Astrocyte of the spinal cord (primary cell): ENCODE measurements around the gene NPDC1.
"Not testable (repeated sequence)": the region's sequence is repeated elsewhere in the genome, so short reads cannot be mapped to it uniquely, and the experiment has no call there.

ENCODE experiments used
- DNase-seq: peaks from one replicate; pipeline ENCODE4 v3.0.0; 2011; ENCODE audit warnings: low read depth, low spot score
- H3K4me3 ChIP-seq: 2 replicates; pipeline ENCODE4 v1.5.1; 2011; ENCODE audit warnings: low read depth, mild to moderate bottlenecking, low read length, moderate library complexity
- in situ Hi-C: cut with HindIII; loops from 2 replicates; pipeline ENCODE4 v1.10.0; 2017; ENCODE audit warnings: low sequenced_read_pairs
- TF ChIP-seq, protein P1 (sequence below): IDR thresholded peaks from 2 replicates; pipeline ENCODE4 v1.5.1; 2012; ENCODE audit warnings: low read depth, mild to moderate bottlenecking, low read length, inconsistent platforms

NPDC1 gene

DNA sequence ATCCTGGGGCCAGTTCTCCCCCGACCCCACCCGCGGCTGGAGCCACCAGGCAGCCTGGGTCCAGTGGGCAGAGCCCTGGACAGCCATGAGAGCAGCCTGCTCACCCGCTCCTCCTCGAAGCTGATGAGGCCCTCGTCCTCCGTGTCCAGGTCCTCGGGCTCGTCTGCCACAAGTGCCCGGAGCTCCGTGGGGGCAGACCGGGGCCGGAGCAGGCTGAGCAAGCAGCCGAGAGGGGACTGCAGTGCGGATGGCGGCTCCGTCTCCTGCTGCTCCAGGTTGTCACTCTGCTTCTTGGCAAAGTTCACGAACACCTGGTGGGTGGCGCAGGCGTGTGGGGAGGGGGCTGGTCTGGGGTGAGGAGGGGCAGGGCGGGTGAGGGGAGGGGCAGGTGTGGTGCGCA lies 37.7 kb downstream of the NPDC1 start:
- TF ChIP-seq, protein P1, sequence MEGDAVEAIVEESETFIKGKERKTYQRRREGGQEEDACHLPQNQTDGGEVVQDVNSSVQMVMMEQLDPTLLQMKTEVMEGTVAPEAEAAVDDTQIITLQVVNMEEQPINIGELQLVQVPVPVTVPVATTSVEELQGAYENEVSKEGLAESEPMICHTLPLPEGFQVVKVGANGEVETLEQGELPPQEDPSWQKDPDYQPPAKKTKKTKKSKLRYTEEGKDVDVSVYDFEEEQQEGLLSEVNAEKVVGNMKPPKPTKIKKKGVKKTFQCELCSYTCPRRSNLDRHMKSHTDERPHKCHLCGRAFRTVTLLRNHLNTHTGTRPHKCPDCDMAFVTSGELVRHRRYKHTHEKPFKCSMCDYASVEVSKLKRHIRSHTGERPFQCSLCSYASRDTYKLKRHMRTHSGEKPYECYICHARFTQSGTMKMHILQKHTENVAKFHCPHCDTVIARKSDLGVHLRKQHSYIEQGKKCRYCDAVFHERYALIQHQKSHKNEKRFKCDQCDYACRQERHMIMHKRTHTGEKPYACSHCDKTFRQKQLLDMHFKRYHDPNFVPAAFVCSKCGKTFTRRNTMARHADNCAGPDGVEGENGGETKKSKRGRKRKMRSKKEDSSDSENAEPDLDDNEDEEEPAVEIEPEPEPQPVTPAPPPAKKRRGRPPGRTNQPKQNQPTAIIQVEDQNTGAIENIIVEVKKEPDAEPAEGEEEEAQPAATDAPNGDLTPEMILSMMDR, result no peak
- H3K4me3 ChIP-seq, result no peak overlapping the region
- DNase-seq, result no peak
- in situ Hi-C loops, result no loop called here

DNA sequence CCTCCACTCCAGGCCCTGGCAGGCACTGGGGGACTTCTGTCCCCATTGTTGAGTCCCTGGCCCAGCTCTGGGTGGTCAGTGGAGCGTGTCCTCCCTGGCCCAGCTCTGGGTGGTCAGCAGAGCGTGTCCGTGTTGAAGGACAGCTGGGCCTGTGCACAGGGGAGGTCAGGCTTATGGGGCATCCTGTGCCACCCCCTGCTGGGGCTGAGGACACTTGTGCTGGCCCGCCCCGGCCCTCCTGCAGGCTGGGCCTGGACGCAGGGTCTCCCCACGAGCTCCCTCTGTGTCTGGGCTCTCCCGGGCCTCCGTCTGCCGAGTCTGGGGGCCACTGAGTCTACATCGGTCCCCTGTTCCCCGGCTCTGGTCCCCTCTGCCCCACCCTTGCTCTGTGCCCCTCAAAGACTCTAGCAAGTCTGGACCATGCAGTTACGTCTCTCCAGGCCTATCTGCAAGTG lies 38.1 kb downstream of the NPDC1 start:
- H3K4me3 ChIP-seq, result no peak overlapping the region
- no peak for DNase-seq
- in situ Hi-C loops, result no loop called here
- TF ChIP-seq, protein P1, result no peak

DNA sequence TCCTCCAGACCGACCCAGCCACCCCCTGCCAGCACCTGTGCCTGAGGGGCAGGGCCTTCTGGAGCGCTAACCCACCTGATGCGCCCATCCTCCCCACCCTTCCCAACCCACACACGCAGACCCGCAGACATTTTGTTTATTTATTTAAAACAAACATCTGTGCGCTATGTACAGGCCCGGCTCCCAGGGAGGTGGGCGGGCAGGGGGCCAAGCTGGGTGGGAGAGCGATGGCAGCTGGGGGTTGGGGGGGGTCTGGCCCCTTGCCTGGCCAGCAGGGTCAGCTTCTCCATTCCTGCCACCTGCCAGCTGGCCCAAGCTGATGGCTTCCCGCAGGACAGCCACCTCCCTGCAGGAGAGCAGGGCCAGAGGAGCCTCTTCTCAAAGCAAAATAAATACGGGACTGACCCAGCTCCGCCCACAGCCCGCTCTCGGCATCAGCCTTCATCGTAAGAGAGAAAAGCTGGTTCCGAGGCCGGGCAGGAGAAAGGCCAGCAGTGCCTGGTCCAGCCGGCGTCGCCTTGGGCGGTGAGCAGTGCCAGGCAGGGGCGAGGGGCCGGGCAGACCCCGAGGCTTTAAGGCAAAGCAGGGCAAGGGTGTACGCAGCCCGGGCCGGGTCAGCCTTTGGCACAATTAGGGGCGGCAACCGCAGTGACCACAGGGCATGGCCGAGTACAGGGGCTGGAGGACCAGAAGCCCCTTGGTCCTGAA lies 38.7 kb downstream of the NPDC1 start:
- DNase-seq, result peak; percentile 57
- in situ Hi-C loops, result no loop called here
- TF ChIP-seq, protein P1, result no peak
- H3K4me3 ChIP-seq, result no peak overlapping the region

DNA sequence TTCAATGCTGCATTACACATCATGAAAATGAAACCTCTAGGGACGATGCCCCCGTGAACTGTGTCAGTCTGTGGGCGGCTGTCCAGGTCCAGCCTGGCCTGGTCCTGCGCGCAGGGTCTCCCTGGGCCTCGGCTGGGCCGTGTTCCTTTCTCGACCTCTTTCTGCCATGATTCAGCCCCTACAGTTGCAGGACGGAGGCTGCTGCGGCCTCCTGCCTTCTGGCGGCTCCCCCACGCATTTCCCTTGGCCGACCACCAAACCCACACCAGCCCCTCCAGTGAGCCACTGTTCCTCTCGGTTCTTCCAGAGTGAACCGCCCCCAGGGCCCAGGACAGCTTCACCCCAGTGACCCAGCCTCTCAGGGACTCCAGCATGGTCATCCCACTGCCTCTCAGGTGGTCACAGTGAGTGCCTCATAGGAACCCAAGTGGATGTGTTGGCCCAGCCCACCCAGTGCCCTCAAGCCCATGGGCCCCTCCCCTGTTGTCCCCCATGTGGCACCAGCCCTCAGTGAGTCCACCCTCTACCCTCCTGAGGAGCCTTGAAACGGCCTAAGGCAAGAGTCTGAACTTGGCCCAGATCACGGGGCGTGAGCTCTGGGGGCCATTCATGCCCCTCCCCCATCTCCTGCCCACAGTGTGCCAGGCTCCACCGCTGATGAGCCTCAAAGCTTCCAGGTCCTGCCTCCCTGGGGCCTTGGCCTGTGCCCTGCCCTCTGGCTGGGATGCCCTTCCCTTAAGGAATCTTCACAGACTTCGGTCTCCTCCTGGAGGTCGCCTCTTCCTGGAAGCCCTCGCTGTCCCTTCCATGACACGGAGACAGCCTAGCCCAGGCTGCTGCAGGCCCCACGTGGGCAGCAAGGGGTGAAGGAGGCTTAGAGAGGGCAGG lies 39.6 kb downstream of the NPDC1 start:
- in situ Hi-C loops, result no loop called here
- TF ChIP-seq, protein P1, result no peak
- no peak overlapping the region for H3K4me3 ChIP-seq
- DNase-seq, result peak; percentile 46

DNA sequence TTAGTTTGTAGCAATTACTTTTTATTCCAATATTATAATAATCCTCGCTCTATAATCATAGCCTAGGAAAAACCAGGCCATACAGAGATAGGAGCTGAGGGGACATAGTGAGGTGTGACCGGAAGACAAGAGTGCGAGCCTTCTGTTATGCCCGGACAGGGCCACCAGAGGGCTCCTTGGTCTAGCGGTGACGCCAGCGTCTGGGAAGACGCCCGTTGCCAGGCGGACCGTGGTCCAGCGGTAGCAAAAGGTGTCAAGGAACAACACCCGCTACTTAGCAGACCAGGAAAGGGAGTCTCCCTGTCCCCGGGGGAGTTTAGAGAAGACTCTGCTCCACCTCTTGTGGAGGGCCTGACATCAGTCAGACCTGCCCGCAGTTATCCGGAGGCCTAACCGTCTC lies 41.7 kb downstream of the NPDC1 start:
- H3K4me3 ChIP-seq, in situ Hi-C loops, DNase-seq: not testable (repeated sequence)
- TF ChIP-seq, protein P1, result peak; percentile 33

DNA sequence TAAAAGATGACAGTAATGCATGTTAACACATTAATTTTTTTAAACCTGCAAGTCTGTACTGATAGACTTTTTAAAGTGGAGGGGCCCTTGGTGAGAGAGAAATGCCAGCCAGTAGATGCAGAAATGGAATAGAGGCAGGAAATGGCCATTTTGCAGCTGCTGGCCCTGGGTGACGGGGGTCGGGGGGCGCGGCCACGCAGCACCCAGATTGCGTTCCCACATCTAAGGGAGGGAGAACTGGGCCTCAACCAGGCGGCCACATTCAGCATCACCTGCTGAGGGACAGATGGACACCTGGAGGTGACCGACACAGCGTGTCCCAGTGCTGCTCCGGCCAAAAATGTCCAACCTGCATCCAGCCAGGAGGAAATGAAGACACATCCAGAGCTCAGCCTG lies 43.3 kb downstream of the NPDC1 start:
- DNase-seq, result no peak
- in situ Hi-C loops, result no loop called here
- no peak overlapping the region for H3K4me3 ChIP-seq
- TF ChIP-seq, protein P1, result no peak
